Small intestine (tissue), 7 donors: ENCODE data around the gene ATF4. TPM values are rescaled to one million over a fixed set of nuclear protein-coding genes. Genes with fewer than 3 reads are reported as not detected.
A peak's percentile ranks its signal among the peaks of the same experiment; 100 is the strongest.

Source experiments
- DNase-seq, 2 donors: peaks; one replicate each; pipeline versions ENCODE4 v3.0.0 to v3.0.0-alpha.2; 2013
- FAIRE-seq: peaks from 2 replicates; lab custom pipeline; 2012; peaks lifted over from hg19 to GRCh38; lab: Jason Lieb, UNC
- H3K27ac ChIP-seq, 3 donors: one replicate each; pipeline ENCODE4 v1.5.1; 2013; ENCODE audit warnings: low read length in 2 of 3, mild to moderate bottlenecking in 2 of 3, control low read depth in 1 of 3, inconsistent platforms in 1 of 3, low read depth in 1 of 3, moderate library complexity in 1 of 3
- H3K27me3 ChIP-seq, 3 donors: one replicate each; pipeline ENCODE4 v1.6.1; 2013; ENCODE audit warnings: low read length in 3 of 3, inconsistent platforms in 1 of 3; ENCODE audit not compliant: control insufficient read depth in 3 of 3, insufficient read depth in 3 of 3
- H3K36me3 ChIP-seq, 3 donors: one replicate each; pipeline ENCODE4 v1.6.1; 2013; ENCODE audit warnings: low read length in 3 of 3, inconsistent platforms in 1 of 3, low read depth in 1 of 3, mild to moderate bottlenecking in 1 of 3, moderate library complexity in 1 of 3; ENCODE audit not compliant: control insufficient read depth in 3 of 3, insufficient read depth in 2 of 3
- H3K4me1 ChIP-seq, 3 donors: one replicate each; pipeline ENCODE4 v1.6.1; 2013; ENCODE audit warnings: low read length in 2 of 3, inconsistent platforms in 1 of 3, low read depth in 1 of 3, mild to moderate bottlenecking in 1 of 3, moderate library complexity in 1 of 3; ENCODE audit not compliant: control insufficient read depth in 3 of 3, insufficient read depth in 2 of 3
- H3K4me3 ChIP-seq, 3 donors: one replicate each; pipeline ENCODE4 v1.5.1; 2013; ENCODE audit warnings: low read length in 3 of 3, control low read depth in 1 of 3, inconsistent platforms in 1 of 3, low read depth in 1 of 3, mild to moderate bottlenecking in 1 of 3, moderate library complexity in 1 of 3
- H3K9me3 ChIP-seq, 2 donors: one replicate each; pipeline ENCODE4 v1.6.1; 2013; ENCODE audit warnings: low read depth in 1 of 2, low read length in 1 of 2; ENCODE audit not compliant: control insufficient read depth in 2 of 2, insufficient read depth in 1 of 2
- WGBS, 3 donors: extraction: QIAGEN DNeasy Blood & Tissue Kit; methylation state at CpG; one replicate each; pipeline ENCODE4 v1.1.7; 2013; 5-methylcytosine and 5-hydroxymethylcytosine counted together
- polyA plus RNA-seq, 4 donors: library from polyadenylated mRNA; stranded (reverse) in 3 of 4; unstranded in 1 of 4; fragments of 200-250 nt in 3 of 4; fragments of 120-200 nt in 1 of 4; gene quantifications; one replicate each; pipeline versions ENCODE4 v1.2.1 to v1.2.3, GENCODE V29; 2013
- donor health status: healthy with polysubstance abuse.
- donor health status: control.
- donor health status: control.
- donor health status: Bipolar disorder and iron deficiency.
- donor health status: healthy.

ATF4 gene
- polyA plus RNA-seq, 4 donors, result 271 to 709 (median 505) TPM

DNA sequence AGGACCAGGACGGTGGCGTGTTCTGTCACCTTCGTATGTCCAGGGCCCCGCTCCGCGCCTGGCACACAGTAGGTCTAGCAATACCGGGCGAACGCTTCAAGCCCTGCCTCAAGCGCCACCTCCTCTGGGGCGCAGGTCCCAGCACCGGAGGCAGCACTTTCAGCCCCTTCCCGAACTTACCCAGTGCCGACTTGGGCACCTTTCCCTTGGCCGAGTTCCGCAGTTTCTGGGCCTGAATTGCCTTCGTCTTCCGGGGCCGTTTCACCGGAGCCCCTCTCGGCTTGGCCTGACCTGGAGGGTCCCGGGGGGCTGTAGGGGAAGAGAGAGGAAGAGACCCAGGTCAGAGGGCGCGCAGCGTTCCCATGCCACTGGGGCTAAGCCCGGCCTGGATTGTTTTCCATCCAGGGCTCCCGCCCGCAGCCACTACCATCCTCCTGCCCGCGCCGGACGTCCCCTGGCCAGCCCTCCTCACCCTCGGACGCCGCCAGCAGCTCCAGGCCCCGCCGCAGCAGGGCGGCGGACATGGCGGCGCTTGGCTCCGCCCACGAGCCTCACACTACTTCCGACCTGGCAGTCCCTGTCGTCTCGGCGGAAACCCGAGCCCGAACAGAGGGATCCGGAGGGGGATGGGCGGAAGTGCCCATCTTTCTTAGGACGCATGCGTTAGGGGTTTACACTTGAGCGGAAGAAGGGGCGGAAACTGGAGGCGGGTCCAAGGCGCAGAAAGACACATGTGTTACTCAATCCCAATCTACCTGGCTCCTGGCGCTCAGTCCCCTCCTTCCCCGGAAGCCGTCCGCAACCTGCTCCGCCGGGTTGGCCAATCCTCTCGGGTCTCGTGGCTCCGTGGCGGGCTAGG, 12.1 kb downstream of the ATF4 start, which contains the start of gene RPS19BP1:
RPS19BP1 (minus strand) TSS at position 534 of the 859 bp plus-strand sequence; CDS start at position 524, 10 bp downstream.
- 0 to 1% (median 0%) methylated on average over 56 to 67 of the region's 67 CpGs for WGBS, 3 donors
- Histone ChIP-seq H3K4me1 (peaks cover 2 to 42% (median 3%) of the 10 kb centered on the region in 3 donors), H3K4me3 (peak within 1 kb of the TSS; percentile 90 to 91 (median 90)), H3K27ac (peak within 1 kb of the TSS; percentile 75 to 91 (median 87)), H3K27me3 (no peaks in the 10 kb centered on the region), H3K9me3 (no peaks in the 10 kb centered on the region), H3K36me3 (peaks cover 0 to 39% (median 3%) of the 10 kb centered on the region in 3 donors)
- FAIRE-seq, result peak; percentile 5
- DNase-seq, result peak; percentile 100

GRCh38 chr22:39534092-39534506, 13.7 kb downstream of the ATF4 start:
- DNase-seq (no peak), FAIRE-seq (no peak)
- peaks cover 0 to 23% (median 3%) of the 10 kb centered on the region in 3 donors for H3K36me3 ChIP-seq
- H3K4me1 ChIP-seq, result peaks cover 0 to 26% (median 3%) of the 10 kb centered on the region in 3 donors
- 73 to 84% (median 75%) methylated on average over 12 of the region's 12 CpGs for WGBS, 3 donors
- H3K4me3 ChIP-seq, result no peak overlapping the region
- no peaks in the 10 kb centered on the region for H3K27me3 ChIP-seq
- H3K9me3 ChIP-seq, result no peaks in the 10 kb centered on the region
- H3K27ac ChIP-seq, result no peak overlapping the region

GRCh38 chr22:39534591-39535356, 14.4 kb downstream of the ATF4 start:
- FAIRE-seq (no peak), DNase-seq (peak; percentile 64 to 87)
- no peak overlapping the region for H3K27ac ChIP-seq
- H3K4me3 ChIP-seq, result no peak overlapping the region
- H3K9me3 ChIP-seq, result no peaks in the 10 kb centered on the region
- H3K4me1 ChIP-seq, result peaks cover 0 to 20% (median 3%) of the 10 kb centered on the region in 3 donors
- H3K36me3 ChIP-seq, result peaks cover 0 to 16% (median 2%) of the 10 kb centered on the region in 3 donors
- H3K27me3 ChIP-seq, result no peaks in the 10 kb centered on the region
- WGBS, 3 donors, result 4 to 8% (median 8%) methylated on average over 28 to 41 of the region's 41 CpGs

- Histone ChIP-seq H3K36me3 (peaks cover 0 to 11% (median 0%) of the 10 kb centered on the region in 3 donors), H3K27ac (no peak overlapping the region), H3K4me3 (no peak overlapping the region), H3K4me1 (peaks cover 0 to 16% (median 3%) of the 10 kb centered on the region in 3 donors), H3K9me3 (no peaks in the 10 kb centered on the region), H3K27me3 (peaks cover 0 to 4% (median 0%) of the 10 kb centered on the region in 3 donors)
- FAIRE-seq, result no peak
- DNase-seq, result no peak
- WGBS, 3 donors, result 27 to 44% (median 41%) methylated on average over 12 to 13 of the region's 13 CpGs
Observed at GRCh38 chr22:39535357-39535725, 15.0 kb downstream of the ATF4 start.

- no peaks in the 10 kb centered on the region for H3K9me3 ChIP-seq
- WGBS, 3 donors, result 79 to 87% (median 86%) methylated on average over 15 of the region's 15 CpGs
- no peak overlapping the region for H3K27ac ChIP-seq
- FAIRE-seq (no peak), DNase-seq (no peak)
- no peak overlapping the region for H3K4me3 ChIP-seq
- peaks cover 0 to 4% (median 0%) of the 10 kb centered on the region in 3 donors for H3K27me3 ChIP-seq
- H3K4me1 ChIP-seq, result peaks cover 0 to 15% (median 3%) of the 10 kb centered on the region in 3 donors
- peaks cover 0 to 5% (median 0%) of the 10 kb centered on the region in 3 donors for H3K36me3 ChIP-seq
Observed at GRCh38 chr22:39535831-39536449, 15.6 kb downstream of the ATF4 start.

- no peak for DNase-seq
- H3K27ac ChIP-seq, result no peak overlapping the region
- WGBS, 3 donors, result 53 to 68% (median 53%) methylated on average over 8 of the region's 8 CpGs
- peaks cover 0 to 7% (median 0%) of the 10 kb centered on the region in 3 donors for H3K4me1 ChIP-seq
- H3K27me3 ChIP-seq, result peaks cover 0 to 4% (median 0%) of the 10 kb centered on the region in 3 donors
- no peaks in the 10 kb centered on the region for H3K36me3 ChIP-seq
- H3K4me3 ChIP-seq, result no peak overlapping the region
- H3K9me3 ChIP-seq, result no peaks in the 10 kb centered on the region
- no peak for FAIRE-seq
Observed at GRCh38 chr22:39536711-39537110, 16.3 kb downstream of the ATF4 start.

GRCh38 chr22:39537975-39538374, 17.6 kb downstream of the ATF4 start:
- peaks cover 0 to 7% (median 0%) of the 10 kb centered on the region in 3 donors for H3K27me3 ChIP-seq
- H3K27ac ChIP-seq, result no peak overlapping the region
- whole genome bisulfite sequencing, 3 donors, result 44 to 60% (median 47%) methylated on average over 2 of the region's 2 CpGs
- H3K36me3 ChIP-seq, result no peaks in the 10 kb centered on the region
- H3K9me3 ChIP-seq, result no peaks in the 10 kb centered on the region
- DNase-seq (no peak), FAIRE-seq (no peak)
- no peak overlapping the region for H3K4me3 ChIP-seq
- H3K4me1 ChIP-seq, result peaks cover 0 to 4% (median 0%) of the 10 kb centered on the region in 3 donors

GRCh38 chr22:39543095-39543494, 22.7 kb downstream of the ATF4 start:
- 15 to 21% (median 18%) methylated on average over 11 of the region's 11 CpGs for WGBS, 3 donors
- peaks cover 0 to 22% (median 0%) of the 10 kb centered on the region in 3 donors for H3K27me3 ChIP-seq
- no peak for FAIRE-seq
- H3K36me3 ChIP-seq, result no peaks in the 10 kb centered on the region
- H3K9me3 ChIP-seq, result no peaks in the 10 kb centered on the region
- H3K27ac ChIP-seq, result no peak overlapping the region
- DNase-seq, result peak in 1 of 2 donors; percentile 38
- no peak overlapping the region for H3K4me3 ChIP-seq
- H3K4me1 ChIP-seq, result no peaks in the 10 kb centered on the region
